Transverse colon (tissue), 4 donors: ENCODE results near the gene EBF3. TPM values are rescaled to one million over a fixed set of nuclear protein-coding genes. Genes with fewer than 3 reads are reported as not detected.

Experiments
- DNase-seq: peaks from one replicate; pipeline ENCODE4 v3.0.0-alpha.2; 2019
- H3K27ac ChIP-seq, 4 donors: fragments of 200-600 bp; sonication (generic); 2 replicates each; pipeline ENCODE4 v1.5.1; 2016 to 2018; ENCODE audit warnings: inconsistent platforms in 4 of 4
- H3K27me3 ChIP-seq: fragments of 200-600 bp; sonication (generic); 2 replicates; pipeline ENCODE4 v1.5.1; 2017; ENCODE audit warnings: inconsistent platforms
- H3K36me3 ChIP-seq, 4 donors: fragments of 200-600 bp; sonication (generic); 2 replicates each; pipeline ENCODE4 v1.5.1; 2017 to 2019; ENCODE audit warnings: inconsistent platforms in 4 of 4
- H3K4me1 ChIP-seq, 4 donors: fragments of 200-600 bp; sonication (generic); 2 replicates each; pipeline ENCODE4 v1.5.1; 2017 to 2020; ENCODE audit warnings: inconsistent platforms in 4 of 4
- H3K4me3 ChIP-seq, 4 donors: fragments of 200-600 bp; sonication (generic); 1 replicate in 1 of 4; 2 replicates in 3 of 4; pipeline versions ENCODE4 v1.5.1 to v1.6.1; 2017 to 2019; ENCODE audit warnings: inconsistent platforms in 4 of 4
- H3K9me3 ChIP-seq, 2 donors: fragments of 200-600 bp; sonication (generic); 2 replicates each; pipeline ENCODE4 v1.5.1; 2017 to 2019; ENCODE audit warnings: inconsistent platforms in 2 of 2
- CTCF ChIP-seq, 5 experiments: fragments of 200-600 bp in 3 of 5; fragments of 450-650 bp in 2 of 5; sonication (generic) in 3 of 5; IDR thresholded peaks; 1 replicate in 2 of 5; 2 replicates in 3 of 5; pipeline ENCODE4 v1.5.1; 2016 to 2017; ENCODE audit warnings: antibody characterized with exemption in 5 of 5, inconsistent platforms in 3 of 5, mild to moderate bottlenecking in 2 of 5, moderate library complexity in 1 of 5
- EP300 ChIP-seq: sonication (generic); formaldehyde crosslinking; IDR thresholded peaks from one replicate; pipeline ENCODE4 v1.6.1; 2017; ENCODE audit warnings: antibody characterized with exemption, low read depth
- POLR2A ChIP-seq: fragments of 450-650 bp; IDR thresholded peaks from one replicate; pipeline ENCODE4 v1.6.1; 2016; ENCODE audit warnings: antibody characterized with exemption, mild to moderate bottlenecking, moderate library complexity
- POLR2AphosphoS5 ChIP-seq, 3 donors: sonication (generic); formaldehyde crosslinking; IDR thresholded peaks; one replicate each; pipeline ENCODE4 v1.6.1; 2016; ENCODE audit warnings: antibody characterized with exemption in 3 of 3
- WGBS, 2 donors: methylation state at CpG; one replicate each; pipeline ENCODE4 v1.1.5; 2018; ENCODE audit warnings: low coverage in 1 of 2; 5-methylcytosine and 5-hydroxymethylcytosine counted together
- in situ Hi-C, 4 donors: fragments of 200-750 bp; cut with MboI; loops; one replicate each; pipeline versions ENCODE4 v1.15.0 to v1.15.1; 2017; ENCODE audit warnings: low sequenced_read_pairs in 3 of 4, low pct_ligation_motif_present in 1 of 4, low pct_unique_long_range_greater_than_20kb in 1 of 4
- intact Hi-C: fragments of 100-400 bp; cut with DNase I; formaldehyde crosslinking; loops from one replicate; pipeline ENCODE4 v1.15.1; 2023; ENCODE audit warnings: low total_unique reads
- total RNA-seq, 4 donors: library from RNA; depleted of rRNA; stranded (reverse); fragments of >200 nt; gene quantifications; one replicate each; pipeline ENCODE4 v1.1.0, GENCODE V29; 2016

EBF3 gene
- total RNA-seq, 4 donors from 2014 or later = 0.37 to 6.6 (median 1.0) TPM

- in situ Hi-C loops (no loop called here), intact Hi-C loops (no loop called here)
- no peak for TF ChIP-seq POLR2A
- no peak for TF ChIP-seq EP300
- no peak for TF ChIP-seq POLR2AphosphoS5 (IDR thresholded peaks at IDR 0.05)
- TF ChIP-seq CTCF (IDR thresholded peaks at IDR 0.05) = no peak
- H3K27me3 ChIP-seq = peaks cover 30% of the 10 kb centered on the region
- H3K9me3 ChIP-seq = no peaks in the 10 kb centered on the region
- no peak for DNase-seq
- WGBS, 2 donors = 72 to 73% methylated on average over 10 to 20 of the region's 20 CpGs
- H3K36me3 ChIP-seq = no peaks in the 10 kb centered on the region
- H3K27ac ChIP-seq = no peak overlapping the region
- H3K4me3 ChIP-seq = no peak overlapping the region
- no peaks in the 10 kb centered on the region for H3K4me1 ChIP-seq
Observed at GRCh38 chr10:129893104-129894089, 70.7 kb downstream of the EBF3 start.

GRCh38 chr10:129892548-129893052 lies 71.5 kb downstream of the EBF3 start:
- intact Hi-C loops (no loop called here), in situ Hi-C loops (no loop called here)
- Histone ChIP-seq H3K9me3 (no peaks in the 10 kb centered on the region), H3K4me1 (no peaks in the 10 kb centered on the region), H3K4me3 (no peak overlapping the region), H3K27me3 (peaks cover 23% of the 10 kb centered on the region), H3K36me3 (no peaks in the 10 kb centered on the region), H3K27ac (no peak overlapping the region)
- no peak for DNase-seq
- 83 to 87% methylated on average over 9 to 18 of the region's 18 CpGs for WGBS, 2 donors
- TF ChIP-seq EP300 = no peak
- no peak for TF ChIP-seq POLR2AphosphoS5 (IDR thresholded peaks at IDR 0.05)
- TF ChIP-seq POLR2A = no peak
- no peak for TF ChIP-seq CTCF (IDR thresholded peaks at IDR 0.05)

GRCh38 chr10:129891806-129892205 lies 72.3 kb downstream of the EBF3 start:
- no peaks in the 10 kb centered on the region for H3K36me3 ChIP-seq
- intact Hi-C loops = no loop called here
- H3K4me3 ChIP-seq = no peak overlapping the region
- 80% methylated on average over 13 of the region's 13 CpGs; no CpG with 5 or more reads in 1 of the 2 donors for WGBS, 2 donors
- TF ChIP-seq POLR2AphosphoS5 (IDR thresholded peaks at IDR 0.05) = no peak
- no peak for TF ChIP-seq CTCF (IDR thresholded peaks at IDR 0.05)
- TF ChIP-seq POLR2A = no peak
- no peak for TF ChIP-seq EP300
- H3K27ac ChIP-seq = no peak overlapping the region
- DNase-seq = no peak
- in situ Hi-C loops = no loop called here
- peaks cover 17% of the 10 kb centered on the region for H3K27me3 ChIP-seq
- no peaks in the 10 kb centered on the region for H3K9me3 ChIP-seq
- no peaks in the 10 kb centered on the region for H3K4me1 ChIP-seq

GRCh38 chr10:129890170-129890569 lies 73.9 kb downstream of the EBF3 start:
- no peak for DNase-seq
- Histone ChIP-seq H3K4me3 (no peak overlapping the region), H3K27me3 (peaks cover 4% of the 10 kb centered on the region), H3K27ac (no peak overlapping the region), H3K9me3 (no peaks in the 10 kb centered on the region), H3K36me3 (no peaks in the 10 kb centered on the region), H3K4me1 (no peaks in the 10 kb centered on the region)
- 88 to 89% methylated on average over 8 to 15 of the region's 15 CpGs for WGBS, 2 donors
- in situ Hi-C loops = no loop called here
- intact Hi-C loops = no loop called here
- no peak for TF ChIP-seq POLR2A
- no peak for TF ChIP-seq EP300
- no peak for TF ChIP-seq CTCF (IDR thresholded peaks at IDR 0.05)
- TF ChIP-seq POLR2AphosphoS5 (IDR thresholded peaks at IDR 0.05) = no peak
